Vagina (tissue), 2 donors: ENCODE data around the gene MAP2K5. TPM values are rescaled to one million over a fixed set of nuclear protein-coding genes. Genes with fewer than 3 reads are reported as not detected.

Experiments
- DNase-seq, 2 donors: peaks; one replicate each; pipeline ENCODE4 v3.0.0-alpha.2; 2017; ENCODE audit errors: extremely low spot score in 2 of 2
- H3K27ac ChIP-seq: fragments of 200-600 bp; sonication (generic); one replicate; pipeline ENCODE4 v1.5.1; 2019
- H3K27me3 ChIP-seq: fragments of 200-600 bp; sonication (generic); one replicate; pipeline ENCODE4 v1.5.1; 2019
- H3K36me3 ChIP-seq, 2 donors: fragments of 200-600 bp; sonication (generic); one replicate each; pipeline ENCODE4 v1.5.1; 2017 to 2019
- H3K4me1 ChIP-seq: fragments of 200-600 bp; sonication (generic); one replicate; pipeline ENCODE4 v1.5.1; 2019
- H3K4me3 ChIP-seq, 2 donors: fragments of 200-600 bp; sonication (generic); 1 replicate in 1 of 2; 2 replicates in 1 of 2; pipeline ENCODE4 v1.5.1; 2016 to 2019
- H3K9me3 ChIP-seq: fragments of 200-600 bp; sonication (generic); one replicate; pipeline ENCODE4 v1.5.1; 2019
- POLR2A ChIP-seq, 2 donors: fragments of 450-650 bp; IDR thresholded peaks; one replicate each; pipeline ENCODE4 v1.6.1; 2017; ENCODE audit warnings: antibody characterized with exemption in 2 of 2, mild to moderate bottlenecking in 2 of 2, moderate library complexity in 2 of 2
- POLR2AphosphoS5 ChIP-seq, 2 donors: sonication (generic); formaldehyde crosslinking; IDR thresholded peaks; one replicate each; pipeline ENCODE4 v1.9.0; 2017; ENCODE audit warnings: antibody characterized with exemption in 2 of 2, mild to moderate bottlenecking in 2 of 2, low read depth in 1 of 2; ENCODE audit not compliant: insufficient read depth in 1 of 2
- intact Hi-C: fragments of 100-400 bp; cut with DNase I; formaldehyde crosslinking; loops from one replicate; pipeline ENCODE4 v1.15.1; 2023
- total RNA-seq: library from RNA; depleted of rRNA; stranded (reverse); fragments of >200 nt; gene quantifications from one replicate; pipeline ENCODE4 v1.2.3, GENCODE V29; 2016
- TF ChIP-seq, protein P1 (sequence below), 3 experiments: fragments of 450-650 bp in 2 of 3; fragments of 200-600 bp in 1 of 3; sonication (generic) in 1 of 3; IDR thresholded peaks; one replicate each; pipeline ENCODE4 v1.5.1; 2017 to 2019; ENCODE audit warnings: antibody characterized with exemption in 3 of 3, mild to moderate bottlenecking in 2 of 3, moderate library complexity in 2 of 3

MAP2K5 gene
- total RNA-seq, 1 donor from 2014 or later = 13.5 TPM

- H3K4me1 ChIP-seq = peaks cover 65% of the 10 kb centered on the region
- intact Hi-C loops = no loop called here
- no peaks in the 10 kb centered on the region for H3K36me3 ChIP-seq
- no peak overlapping the region for H3K4me3 ChIP-seq
- H3K9me3 ChIP-seq = no peaks in the 10 kb centered on the region
- TF ChIP-seq POLR2AphosphoS5 (IDR thresholded peaks at IDR 0.05; ENCODE audit: insufficient read depth in 1 of 2, low read depth in 1 of 2) (no peak), POLR2A (IDR thresholded peaks at IDR 0.05) (no peak)
- TF ChIP-seq, protein P1, sequence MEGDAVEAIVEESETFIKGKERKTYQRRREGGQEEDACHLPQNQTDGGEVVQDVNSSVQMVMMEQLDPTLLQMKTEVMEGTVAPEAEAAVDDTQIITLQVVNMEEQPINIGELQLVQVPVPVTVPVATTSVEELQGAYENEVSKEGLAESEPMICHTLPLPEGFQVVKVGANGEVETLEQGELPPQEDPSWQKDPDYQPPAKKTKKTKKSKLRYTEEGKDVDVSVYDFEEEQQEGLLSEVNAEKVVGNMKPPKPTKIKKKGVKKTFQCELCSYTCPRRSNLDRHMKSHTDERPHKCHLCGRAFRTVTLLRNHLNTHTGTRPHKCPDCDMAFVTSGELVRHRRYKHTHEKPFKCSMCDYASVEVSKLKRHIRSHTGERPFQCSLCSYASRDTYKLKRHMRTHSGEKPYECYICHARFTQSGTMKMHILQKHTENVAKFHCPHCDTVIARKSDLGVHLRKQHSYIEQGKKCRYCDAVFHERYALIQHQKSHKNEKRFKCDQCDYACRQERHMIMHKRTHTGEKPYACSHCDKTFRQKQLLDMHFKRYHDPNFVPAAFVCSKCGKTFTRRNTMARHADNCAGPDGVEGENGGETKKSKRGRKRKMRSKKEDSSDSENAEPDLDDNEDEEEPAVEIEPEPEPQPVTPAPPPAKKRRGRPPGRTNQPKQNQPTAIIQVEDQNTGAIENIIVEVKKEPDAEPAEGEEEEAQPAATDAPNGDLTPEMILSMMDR (IDR thresholded peaks at IDR 0.05) = no peak
- DNase-seq = no peak
- H3K27me3 ChIP-seq = peaks cover 64% of the 10 kb centered on the region
- no peak overlapping the region for H3K27ac ChIP-seq
Measured at GRCh38 chr15:67824197-67824968, 281.9 kb downstream of the MAP2K5 start.

GRCh38 chr15:67824976-67825880 lies 282.7 kb downstream of the MAP2K5 start, which contains the start of gene SKOR1:
Gene SKOR1, plus strand, starts transcription at chr15:67825509. Its CDS starts 94 bp downstream, at chr15:67825603.
- Histone ChIP-seq H3K27me3 (peaks cover 62% of the 10 kb centered on the region), H3K27ac (no peak within 1 kb of the TSS), H3K4me1 (peaks cover 72% of the 10 kb centered on the region), H3K36me3 (no peaks in the 10 kb centered on the region), H3K4me3 (peak within 1 kb of the TSS in 1 of 2 donors; percentile 6), H3K9me3 (no peaks in the 10 kb centered on the region)
- intact Hi-C loops = no loop called here
- TF ChIP-seq POLR2A (IDR thresholded peaks at IDR 0.05) (no peak), POLR2AphosphoS5 (IDR thresholded peaks at IDR 0.05; ENCODE audit: insufficient read depth in 1 of 2, low read depth in 1 of 2) (no peak)
- TF ChIP-seq, protein P1 (IDR thresholded peaks at IDR 0.05) = no peak
- DNase-seq = no peak

- DNase-seq = no peak
- H3K27me3 ChIP-seq = peaks cover 59% of the 10 kb centered on the region
- H3K4me3 ChIP-seq = peak overlapping the region in 1 of 2 donors; percentile 6
- H3K27ac ChIP-seq = no peak overlapping the region
- TF ChIP-seq POLR2AphosphoS5 (IDR thresholded peaks at IDR 0.05; ENCODE audit: insufficient read depth in 1 of 2, low read depth in 1 of 2) (no peak), POLR2A (IDR thresholded peaks at IDR 0.05) (no peak)
- TF ChIP-seq, protein P1 (IDR thresholded peaks at IDR 0.05) = no peak
- intact Hi-C loops = no loop called here
- peaks cover 68% of the 10 kb centered on the region for H3K4me1 ChIP-seq
- H3K36me3 ChIP-seq = no peaks in the 10 kb centered on the region
- H3K9me3 ChIP-seq = no peaks in the 10 kb centered on the region
Measured at GRCh38 chr15:67825881-67826716, 283.6 kb downstream of the MAP2K5 start.

- peaks cover 66% of the 10 kb centered on the region for H3K4me1 ChIP-seq
- intact Hi-C loops = no loop called here
- H3K27ac ChIP-seq = no peak overlapping the region
- TF ChIP-seq POLR2A (IDR thresholded peaks at IDR 0.05) (no peak), POLR2AphosphoS5 (IDR thresholded peaks at IDR 0.05; ENCODE audit: insufficient read depth in 1 of 2, low read depth in 1 of 2) (no peak)
- TF ChIP-seq, protein P1 (IDR thresholded peaks at IDR 0.05) = no peak
- H3K4me3 ChIP-seq = no peak overlapping the region
- DNase-seq = no peak
- H3K36me3 ChIP-seq = no peaks in the 10 kb centered on the region
- no peaks in the 10 kb centered on the region for H3K9me3 ChIP-seq
- peaks cover 50% of the 10 kb centered on the region for H3K27me3 ChIP-seq
Measured at GRCh38 chr15:67826717-67827561, 284.4 kb downstream of the MAP2K5 start.
